D721Med (cell line): Measurements from ENCODE around the gene STX5.
"Not testable (repeated sequence)": the region's sequence is repeated elsewhere in the genome, so short reads cannot be mapped to it uniquely, and the experiment has no call there.

Experiments used
- DNase-seq: peaks from one replicate; pipeline ENCODE4 v3.0.0; 2011; ENCODE audit warnings: low spot score; ENCODE audit not compliant: insufficient read length
- FAIRE-seq: peaks from 2 replicates; lab custom pipeline; 2011; peaks lifted over from hg19 to GRCh38; lab: Jason Lieb, UNC
- CTCF ChIP-seq: IDR thresholded peaks from 2 replicates; pipeline ENCODE4 v1.5.1; 2012; ENCODE audit warnings: mild to moderate bottlenecking, control low read depth; ENCODE audit not compliant: insufficient read depth; ENCODE audit errors: missing control alignments

STX5 gene

DNA sequence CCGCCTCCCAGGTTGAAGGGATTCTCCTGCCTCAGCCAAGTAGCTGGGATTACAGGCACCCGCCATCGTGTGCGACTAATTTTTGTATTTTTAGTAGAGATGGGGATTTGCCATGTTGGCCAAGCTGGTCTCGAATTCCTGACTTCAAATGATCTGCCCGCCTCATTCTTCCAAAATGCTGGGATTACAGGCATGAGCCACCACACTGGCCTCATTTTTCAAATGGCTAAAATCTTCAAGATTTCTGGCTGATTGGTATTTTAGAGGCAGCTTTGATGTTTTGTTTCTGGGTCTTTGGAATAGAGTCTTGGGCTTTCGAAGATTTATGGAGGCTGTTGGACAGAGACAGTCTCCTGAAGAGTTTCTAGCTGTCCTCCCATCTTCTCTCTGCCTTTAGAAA lies 43.0 kb upstream of the STX5 start:
- FAIRE-seq: no peak
- TF ChIP-seq CTCF: no peak

GRCh38 chr11:62865635-62866034 lies 33.8 kb upstream of the STX5 start:
- no peak for DNase-seq
- FAIRE-seq: no peak
- TF ChIP-seq CTCF: no peak

More for the DNA sequence above, 43.0 kb upstream of the STX5 start:
- no peak for DNase-seq

DNA sequence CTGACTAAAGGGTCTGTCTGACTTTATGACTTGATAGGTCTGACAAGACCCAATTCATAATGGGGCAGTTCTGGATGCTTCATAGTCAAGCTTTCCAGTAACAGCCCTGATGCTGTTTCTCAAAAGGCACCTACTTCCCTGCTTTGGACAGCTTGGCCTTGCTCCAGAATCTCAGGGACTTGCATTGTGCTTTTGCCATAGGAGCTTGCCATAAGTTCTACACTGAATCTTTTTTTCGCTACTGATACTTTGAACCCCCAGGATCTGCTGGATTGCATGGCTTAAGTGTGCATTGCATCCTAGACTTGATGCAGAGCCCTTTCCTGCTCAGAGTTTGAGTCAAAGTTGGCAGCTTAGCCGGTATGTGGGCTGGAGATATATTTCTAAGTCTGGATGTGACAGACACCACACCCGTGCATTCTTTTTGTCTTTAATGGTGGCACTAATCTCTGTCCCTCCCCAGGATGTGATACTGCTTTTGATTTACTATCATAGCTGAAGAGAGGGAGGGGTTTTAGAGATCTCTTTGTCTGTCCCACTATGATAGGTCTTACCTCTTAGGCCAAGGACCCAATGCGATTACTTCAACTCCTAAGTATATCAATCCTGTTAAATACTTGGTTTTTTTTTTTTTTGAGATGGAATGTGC lies 32.0 kb upstream of the STX5 start:
- DNase-seq (no peak), FAIRE-seq (no peak)
- no peak for TF ChIP-seq CTCF

- FAIRE-seq, DNase-seq: not testable (repeated sequence)
Observed at GRCh38 chr11:62861564-62862192, 29.8 kb upstream of the STX5 start.

DNA sequence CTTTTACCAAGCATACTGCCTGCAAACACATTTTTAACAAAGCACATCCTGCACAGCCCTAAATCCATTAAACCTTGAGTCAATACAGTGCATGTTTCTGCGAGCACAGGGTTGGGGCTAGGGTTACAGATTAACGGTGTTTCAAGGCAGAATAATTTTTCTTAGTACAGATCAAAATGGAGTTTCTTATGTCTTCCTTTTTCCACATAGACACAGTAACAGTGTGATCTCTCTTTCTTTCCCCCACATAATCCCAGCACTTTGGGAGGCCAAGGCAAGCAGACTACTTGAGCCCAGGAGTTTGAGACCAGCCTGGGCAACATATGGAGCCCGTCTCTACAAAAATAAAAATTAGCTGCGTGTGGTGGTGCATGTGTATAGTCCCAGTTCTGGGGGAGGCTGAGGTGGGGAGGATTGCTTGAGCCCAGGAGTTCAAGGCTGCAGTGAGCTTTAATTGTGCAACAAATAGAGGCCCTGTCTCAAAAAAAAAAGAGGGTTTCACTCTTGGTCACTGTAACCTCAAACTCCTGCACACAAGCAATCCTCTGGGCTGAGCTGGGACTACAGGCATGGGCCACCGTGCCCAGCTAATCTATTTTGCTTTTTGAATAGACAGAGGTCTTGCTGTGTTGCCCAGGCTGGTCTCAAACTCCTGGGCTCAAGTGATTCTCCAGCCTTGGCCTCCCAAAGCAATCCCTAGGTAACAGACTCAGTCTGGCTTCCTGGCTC lies 29.1 kb upstream of the STX5 start:
- no peak for TF ChIP-seq CTCF
- DNase-seq: no peak
- no peak for FAIRE-seq

DNA sequence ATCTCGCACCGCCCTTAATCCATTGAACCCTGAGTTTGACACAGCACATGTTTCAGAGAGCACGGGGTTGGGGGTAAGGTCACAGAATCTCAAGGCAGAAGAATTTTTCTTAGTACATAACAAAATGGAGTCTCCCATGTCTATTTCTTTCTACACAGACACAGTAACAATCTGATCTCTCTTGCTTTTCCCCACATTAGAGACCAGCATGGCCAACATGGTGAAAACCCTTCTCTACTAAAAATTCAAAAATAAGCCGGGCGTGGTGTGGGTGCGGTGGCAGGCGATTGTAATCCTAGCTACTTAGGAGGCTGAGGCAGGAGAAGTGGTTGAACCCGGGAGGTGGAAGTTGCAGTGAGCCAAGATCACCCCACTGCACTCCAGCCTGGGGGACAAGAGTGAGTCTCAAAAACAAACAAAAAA lies 27.4 kb upstream of the STX5 start:
- DNase-seq, FAIRE-seq: not testable (repeated sequence)

DNA sequence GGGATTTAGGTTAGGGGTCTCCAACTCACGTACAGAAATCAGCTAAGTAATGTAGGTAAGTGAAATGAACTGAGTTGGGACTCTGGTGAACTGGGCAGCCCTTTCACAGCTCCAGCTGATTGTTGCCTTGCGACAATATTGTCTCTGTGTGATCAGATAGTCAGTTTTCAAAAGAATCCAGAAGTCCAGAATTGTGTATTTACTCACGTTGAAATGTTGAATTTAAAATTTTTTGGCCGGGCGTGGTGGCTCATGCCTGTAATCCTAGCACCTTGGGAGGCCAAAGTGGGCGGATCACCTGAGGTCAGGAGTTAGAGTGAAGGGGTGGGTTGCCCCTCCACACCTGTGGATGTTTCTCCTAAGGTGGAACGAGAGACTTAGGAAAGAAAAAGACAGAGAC lies 26.4 kb upstream of the STX5 start:
- DNase-seq (no peak), FAIRE-seq (no peak)
- TF ChIP-seq CTCF: no peak

- TF ChIP-seq CTCF: no peak
- FAIRE-seq (no peak), DNase-seq (no peak)
Observed at GRCh38 chr11:62857541-62857982, 25.7 kb upstream of the STX5 start.
